H9 (cell line): ENCODE measurements around the gene SLC6A8. TPM values are rescaled to one million over a fixed set of nuclear protein-coding genes. Genes with fewer than 3 reads are reported as not detected.

Experiments
- DNase-seq: peaks from one replicate; pipeline ENCODE4 v3.0.0-alpha.2; 2017
- H2AFZ ChIP-seq: one replicate; pipeline ENCODE4 v1.6.1; 2013; ENCODE audit warnings: mild to moderate bottlenecking, low read length, control low read depth, moderate library complexity
- H2AK5ac ChIP-seq: 2 replicates; pipeline ENCODE4 v1.6.1; 2013; ENCODE audit warnings: low read length, control low read depth, mixed read lengths; ENCODE audit not compliant: insufficient read length
- H2BK120ac ChIP-seq: one replicate; pipeline ENCODE4 v1.6.1; 2013; ENCODE audit warnings: low read depth, mild to moderate bottlenecking, low read length, control low read depth, inconsistent platforms; ENCODE audit not compliant: poor library complexity, severe bottlenecking
- H2BK12ac ChIP-seq: 2 replicates; pipeline ENCODE4 v1.6.1; 2013; ENCODE audit warnings: low read length, control low read depth, mixed read lengths, low read depth; ENCODE audit not compliant: insufficient read length
- H2BK15ac ChIP-seq: 2 replicates; pipeline ENCODE4 v1.6.1; 2013; ENCODE audit warnings: low read depth, low read length, control low read depth
- H2BK20ac ChIP-seq: one replicate; pipeline ENCODE4 v1.6.1; 2013; ENCODE audit warnings: low read depth, mild to moderate bottlenecking, low read length, control low read depth, inconsistent platforms; ENCODE audit not compliant: poor library complexity, severe bottlenecking
- H2BK5ac ChIP-seq: 2 replicates; pipeline ENCODE4 v1.6.1; 2013; ENCODE audit warnings: low read length, control low read depth, mixed read lengths; ENCODE audit not compliant: insufficient read length
- H3K14ac ChIP-seq: 2 replicates; pipeline ENCODE4 v1.6.1; 2013; ENCODE audit warnings: low read length, control low read depth; ENCODE audit not compliant: insufficient read depth
- H3K18ac ChIP-seq: 2 replicates; pipeline ENCODE4 v1.6.1; 2013; ENCODE audit warnings: low read depth, mild to moderate bottlenecking, mixed read lengths, low read length, control low read depth; ENCODE audit not compliant: insufficient read length
- H3K23ac ChIP-seq: 2 replicates; pipeline ENCODE4 v1.6.1; 2013; ENCODE audit warnings: low read length, control low read depth, mixed read lengths, low read depth; ENCODE audit not compliant: insufficient read length
- H3K23me2 ChIP-seq: 2 replicates; pipeline ENCODE4 v1.6.1; 2013; ENCODE audit warnings: low read depth, mild to moderate bottlenecking, mixed read lengths, low read length, control low read depth; ENCODE audit not compliant: insufficient read length, poor library complexity, severe bottlenecking
- H3K27ac ChIP-seq: 2 replicates; pipeline ENCODE4 v1.5.1; 2013; ENCODE audit warnings: low read length, control low read depth, mixed read lengths, low read depth; ENCODE audit not compliant: insufficient read length
- H3K27me3 ChIP-seq: 2 replicates; pipeline ENCODE4 v1.6.1; 2013; ENCODE audit warnings: low read length, control low read depth, inconsistent platforms; ENCODE audit not compliant: insufficient read depth
- H3K4ac ChIP-seq: 2 replicates; pipeline ENCODE4 v1.6.1; 2013; ENCODE audit warnings: low read depth, mild to moderate bottlenecking, control low read depth, inconsistent platforms, low read length, moderate library complexity
- H3K4me1 ChIP-seq: 2 replicates; pipeline ENCODE4 v1.6.1; 2013; ENCODE audit warnings: low read length, control low read depth, inconsistent platforms; ENCODE audit not compliant: insufficient read depth
- H3K4me2 ChIP-seq: 2 replicates; pipeline ENCODE4 v1.6.1; 2013; ENCODE audit warnings: low read length, control low read depth, mixed read lengths; ENCODE audit not compliant: insufficient read length, insufficient read depth
- H3K56ac ChIP-seq: 2 replicates; pipeline ENCODE4 v1.6.1; 2013; ENCODE audit warnings: low read depth, mild to moderate bottlenecking, mixed read lengths, low read length, control low read depth; ENCODE audit not compliant: insufficient read length
- H3K79me1 ChIP-seq: 2 replicates; pipeline ENCODE4 v1.6.1; 2013; ENCODE audit warnings: low read depth, mild to moderate bottlenecking, moderate library complexity, low read length, control low read depth, inconsistent platforms; ENCODE audit not compliant: insufficient read depth, poor library complexity, severe bottlenecking
- H3K79me2 ChIP-seq: 2 replicates; pipeline ENCODE4 v1.6.1; 2013; ENCODE audit warnings: low read length, control low read depth, inconsistent platforms; ENCODE audit not compliant: insufficient read depth
- H3K9ac ChIP-seq: 2 replicates; pipeline ENCODE4 v1.6.1; 2013; ENCODE audit warnings: low read length, control low read depth, mixed read lengths; ENCODE audit not compliant: insufficient read length; ENCODE audit errors: extremely low read depth
- H3K9me3 ChIP-seq: one replicate; pipeline ENCODE4 v1.6.1; 2013; ENCODE audit warnings: low read depth, low read length, inconsistent platforms; ENCODE audit not compliant: control insufficient read depth
- H3T11ph ChIP-seq: one replicate; pipeline ENCODE4 v1.6.1; 2013; ENCODE audit warnings: mild to moderate bottlenecking, low read length, control low read depth, inconsistent platforms
- H4K20me1 ChIP-seq: one replicate; pipeline ENCODE4 v1.6.1; 2013; ENCODE audit not compliant: control insufficient read depth, insufficient read length, insufficient read depth
- H4K5ac ChIP-seq: 2 replicates; pipeline ENCODE4 v1.6.1; 2013; ENCODE audit warnings: low read depth, mild to moderate bottlenecking, mixed read lengths, low read length, control low read depth; ENCODE audit not compliant: insufficient read length
- H4K8ac ChIP-seq: replicated peaks from 2 replicates; pipeline ENCODE4 v1.6.1; 2013; ENCODE audit warnings: low read length, control low read depth, mixed read lengths, low read depth; ENCODE audit not compliant: insufficient read length
- H4K91ac ChIP-seq: 2 replicates; pipeline ENCODE4 v1.6.1; 2013; ENCODE audit warnings: low read depth, mild to moderate bottlenecking, moderate library complexity, mixed read lengths, low read length, control low read depth; ENCODE audit not compliant: insufficient read length
- H3K27ac Mint-ChIP-seq, 3 experiments: 2 replicates in 2 of 3; 3 replicates in 1 of 3; pipeline ENCODE4 v1.8.0; 2020 to 2021; ENCODE audit warnings: mixed read lengths in 3 of 3, mild to moderate bottlenecking in 1 of 3, moderate library complexity in 1 of 3
- H3K27me3 Mint-ChIP-seq: 2 replicates; pipeline ENCODE4 v1.8.0; 2021; ENCODE audit warnings: low read depth, mild to moderate bottlenecking, moderate library complexity, mixed read lengths
- H3K36me3 Mint-ChIP-seq, 3 experiments: 2 replicates in 2 of 3; 3 replicates in 1 of 3; pipeline ENCODE4 v1.8.0; 2020 to 2021; ENCODE audit warnings: low read depth in 3 of 3, mixed read lengths in 3 of 3; ENCODE audit not compliant: insufficient read depth in 1 of 3
- H3K4me1 Mint-ChIP-seq, 2 experiments: 2 replicates each; pipeline ENCODE4 v1.8.0; 2020; ENCODE audit warnings: mixed read lengths in 2 of 2
- H3K4me3 Mint-ChIP-seq, 2 experiments: 2 replicates in 1 of 2; 3 replicates in 1 of 2; pipeline ENCODE4 v1.8.0; 2020 to 2021; ENCODE audit warnings: mild to moderate bottlenecking in 2 of 2, mixed read lengths in 2 of 2, moderate library complexity in 1 of 2
- H3K9me3 Mint-ChIP-seq, 2 experiments: 2 replicates in 1 of 2; 3 replicates in 1 of 2; pipeline ENCODE4 v1.8.0; 2020; ENCODE audit warnings: mild to moderate bottlenecking in 2 of 2, mixed read lengths in 2 of 2, moderate library complexity in 1 of 2
- WGBS: extraction: QIAGEN DNeasy Blood & Tissue Kit; methylation state at CpG from one replicate; pipeline ENCODE4 v1.1.7; 2013; ENCODE audit warnings: missing lambda C conversion rate, low lambda C conversion rate, mixed read lengths; ENCODE audit not compliant: insufficient read length; ENCODE audit errors: extremely low coverage; 5-methylcytosine and 5-hydroxymethylcytosine counted together
- total RNA-seq: library from RNA; stranded (reverse); gene quantifications from 2 replicates; pipeline ENCODE4 v1.2.1, GENCODE V29; 2021
- TF ChIP-seq, protein P1 (sequence below): fragments of 200-600 bp; sonication (generic); conservative IDR thresholded peaks from 3 replicates; pipeline ENCODE4 v1.8.0; 2021; ENCODE audit warnings: antibody characterized with exemption, mild to moderate bottlenecking

SLC6A8 gene
- total RNA-seq, 1 experiment from 2014 or later = 229 TPM

GRCh38 chrX:153735274-153735673 is 47.5 kb downstream of the SLC6A8 start:
- Histone ChIP-seq H2BK20ac (no peak overlapping the region), H3K4ac (no peak overlapping the region), H3K9ac (no peak overlapping the region), H3K9me3 (peaks cover 39% of the 10 kb centered on the region), H4K91ac (no peak overlapping the region), H2BK12ac (no peak overlapping the region), H3K79me2 (no peaks in the 10 kb centered on the region), H4K20me1 (no peaks in the 10 kb centered on the region), H2AK5ac (no peak overlapping the region), H3K56ac (no peak overlapping the region), H4K5ac (no peak overlapping the region), H4K8ac (no peak overlapping the region), H2AFZ (no peak overlapping the region), H3K18ac (no peak overlapping the region), H3K4me2 (no peak overlapping the region), H2BK5ac (no peak overlapping the region), H2BK15ac (no peak overlapping the region), H3K27me3 (no peaks in the 10 kb centered on the region), H3K23ac (no peak overlapping the region), H3K23me2 (no peaks in the 10 kb centered on the region), H3T11ph (no peak overlapping the region), H3K4me1 (no peaks in the 10 kb centered on the region), H3K79me1 (no peaks in the 10 kb centered on the region), H3K27ac (no peak overlapping the region), H2BK120ac (no peak overlapping the region), H3K14ac (no peak overlapping the region)
- no peak for DNase-seq
- H3K27ac Mint-ChIP-seq = no peak overlapping the region
- peaks cover 7 to 8% of the 10 kb centered on the region in 2 experiments for H3K4me1 Mint-ChIP-seq
- no CpG with 5 or more reads among the region's 9 CpGs for WGBS
- no peaks in the 10 kb centered on the region; the same call in 1 of the 2 replicates for H3K27me3 Mint-ChIP-seq
- peaks cover 10 to 42% (median 26%) of the 10 kb centered on the region in 3 experiments for H3K36me3 Mint-ChIP-seq
- no peak overlapping the region for H3K4me3 Mint-ChIP-seq
- TF ChIP-seq, protein P1, sequence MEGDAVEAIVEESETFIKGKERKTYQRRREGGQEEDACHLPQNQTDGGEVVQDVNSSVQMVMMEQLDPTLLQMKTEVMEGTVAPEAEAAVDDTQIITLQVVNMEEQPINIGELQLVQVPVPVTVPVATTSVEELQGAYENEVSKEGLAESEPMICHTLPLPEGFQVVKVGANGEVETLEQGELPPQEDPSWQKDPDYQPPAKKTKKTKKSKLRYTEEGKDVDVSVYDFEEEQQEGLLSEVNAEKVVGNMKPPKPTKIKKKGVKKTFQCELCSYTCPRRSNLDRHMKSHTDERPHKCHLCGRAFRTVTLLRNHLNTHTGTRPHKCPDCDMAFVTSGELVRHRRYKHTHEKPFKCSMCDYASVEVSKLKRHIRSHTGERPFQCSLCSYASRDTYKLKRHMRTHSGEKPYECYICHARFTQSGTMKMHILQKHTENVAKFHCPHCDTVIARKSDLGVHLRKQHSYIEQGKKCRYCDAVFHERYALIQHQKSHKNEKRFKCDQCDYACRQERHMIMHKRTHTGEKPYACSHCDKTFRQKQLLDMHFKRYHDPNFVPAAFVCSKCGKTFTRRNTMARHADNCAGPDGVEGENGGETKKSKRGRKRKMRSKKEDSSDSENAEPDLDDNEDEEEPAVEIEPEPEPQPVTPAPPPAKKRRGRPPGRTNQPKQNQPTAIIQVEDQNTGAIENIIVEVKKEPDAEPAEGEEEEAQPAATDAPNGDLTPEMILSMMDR = peak; percentile 35; the same call in 2 of the 3 replicates
- peaks cover 79 to 85% of the 10 kb centered on the region in 2 experiments for H3K9me3 Mint-ChIP-seq
